ENCODE results near the gene TTLL10. TPM values are rescaled to one million over a fixed set of nuclear protein-coding genes. Genes with fewer than 3 reads are reported as not detected.

TTLL10 gene
- total RNA-seq, 3 donors from 2014 or later: not detected

- H3K4me3 Mint-ChIP-seq: no peak overlapping the region
- peaks cover 10% of the 10 kb centered on the region for H3K4me1 Mint-ChIP-seq (ENCODE audit: low read depth)
- no peaks in the 10 kb centered on the region for H3K36me3 Mint-ChIP-seq (ENCODE audit: insufficient read depth)
- ATAC-seq (no peak), DNase-seq (no peak)
- no peaks in the 10 kb centered on the region for H3K9me3 Mint-ChIP-seq
- H3K27me3 Mint-ChIP-seq (ENCODE audit: low read depth): peaks cover 15% of the 10 kb centered on the region
Observed at GRCh38 chr1:1179346-1179982, 5.8 kb downstream of the TTLL10 start.

GRCh38 chr1:1179983-1180861 is 6.5 kb downstream of the TTLL10 start:
- no peak for ATAC-seq
- no peak overlapping the region for H3K4me3 Mint-ChIP-seq
- no peak for DNase-seq
- no peaks in the 10 kb centered on the region for H3K9me3 Mint-ChIP-seq
- peaks cover 15% of the 10 kb centered on the region for H3K27me3 Mint-ChIP-seq (ENCODE audit: low read depth)
- H3K4me1 Mint-ChIP-seq (ENCODE audit: low read depth): peaks cover 6% of the 10 kb centered on the region
- H3K36me3 Mint-ChIP-seq (ENCODE audit: insufficient read depth): no peaks in the 10 kb centered on the region

DNA sequence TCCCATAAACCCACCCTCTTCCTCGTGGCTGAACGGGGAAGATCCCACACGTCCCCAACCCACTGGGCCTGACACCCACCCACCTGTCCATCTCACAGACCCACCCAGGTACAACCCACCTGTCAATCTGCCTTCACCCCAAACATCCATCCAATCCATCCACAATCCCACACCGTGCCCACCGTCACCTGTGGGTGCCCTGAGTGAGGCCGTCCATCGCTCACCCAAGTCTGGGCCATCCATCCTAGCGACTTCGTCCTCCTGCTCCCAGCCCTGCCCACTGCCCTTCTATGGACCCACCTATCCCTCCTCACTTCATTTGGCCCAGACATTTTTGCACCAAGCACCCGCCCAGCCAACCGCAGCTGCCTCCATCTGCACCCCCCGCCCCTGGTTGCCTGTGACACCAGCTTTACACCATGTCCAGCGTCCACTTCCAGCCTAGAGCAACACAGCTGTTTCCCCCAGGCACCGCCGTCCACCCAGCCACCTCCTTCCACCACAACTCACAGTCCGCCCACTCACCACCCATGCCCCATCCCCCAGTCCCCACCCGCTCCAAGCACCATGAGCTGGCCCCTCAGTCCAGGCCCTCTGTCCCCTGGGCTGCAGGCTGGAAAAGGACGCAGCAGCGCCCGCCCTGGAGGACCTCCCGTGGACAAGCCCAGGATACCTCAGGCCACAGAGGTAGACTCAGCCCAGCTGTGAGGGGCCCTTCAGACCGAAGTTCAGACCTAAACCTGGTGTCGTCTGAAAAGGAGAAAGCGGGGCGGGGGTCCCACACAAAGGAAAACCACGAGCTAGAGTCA is 7.7 kb downstream of the TTLL10 start:
- DNase-seq: no peak
- Mint-ChIP-seq H3K36me3 (ENCODE audit: insufficient read depth) (no peaks in the 10 kb centered on the region), H3K4me3 (no peak overlapping the region), H3K4me1 (ENCODE audit: low read depth) (peaks cover 6% of the 10 kb centered on the region), H3K27me3 (ENCODE audit: low read depth) (peaks cover 15% of the 10 kb centered on the region), H3K9me3 (no peaks in the 10 kb centered on the region)
- no peak for ATAC-seq

DNA sequence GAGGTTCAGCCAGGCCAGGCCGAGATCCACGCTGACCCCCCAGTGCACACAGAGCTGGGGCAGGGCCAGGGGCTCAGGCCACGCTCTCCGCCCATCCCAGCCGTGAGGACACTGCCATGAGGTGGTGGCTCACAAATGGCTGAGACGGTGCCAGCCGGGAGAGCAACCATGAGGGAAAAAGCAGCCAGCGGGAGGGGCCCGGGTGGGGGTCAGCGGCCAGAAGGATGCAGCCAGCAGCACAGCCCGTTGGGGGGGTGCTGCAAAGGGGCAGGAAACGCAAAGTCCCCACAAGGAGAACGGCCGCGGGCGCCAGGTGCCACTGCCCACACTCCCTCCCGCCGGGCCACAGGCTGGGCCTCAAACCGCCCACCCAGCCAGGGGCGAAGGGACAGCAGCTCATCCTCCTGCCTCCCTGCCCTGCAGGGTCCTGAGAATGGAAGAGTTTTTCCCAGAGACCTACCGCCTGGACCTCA is 8.3 kb downstream of the TTLL10 start:
- Mint-ChIP-seq H3K4me1 (ENCODE audit: low read depth) (peaks cover 4% of the 10 kb centered on the region), H3K27me3 (ENCODE audit: low read depth) (peaks cover 12% of the 10 kb centered on the region), H3K9me3 (no peaks in the 10 kb centered on the region), H3K4me3 (no peak overlapping the region), H3K36me3 (ENCODE audit: insufficient read depth) (no peaks in the 10 kb centered on the region)
- ATAC-seq (no peak), DNase-seq (no peak)

GRCh38 chr1:1182491-1183220 is 9.0 kb downstream of the TTLL10 start:
- H3K4me3 Mint-ChIP-seq: no peak overlapping the region
- no peak for DNase-seq
- no peaks in the 10 kb centered on the region for H3K9me3 Mint-ChIP-seq
- no peaks in the 10 kb centered on the region for H3K36me3 Mint-ChIP-seq (ENCODE audit: insufficient read depth)
- H3K4me1 Mint-ChIP-seq (ENCODE audit: low read depth): peaks cover 3% of the 10 kb centered on the region
- ATAC-seq: no peak
- H3K27me3 Mint-ChIP-seq (ENCODE audit: low read depth): peaks cover 12% of the 10 kb centered on the region

DNA sequence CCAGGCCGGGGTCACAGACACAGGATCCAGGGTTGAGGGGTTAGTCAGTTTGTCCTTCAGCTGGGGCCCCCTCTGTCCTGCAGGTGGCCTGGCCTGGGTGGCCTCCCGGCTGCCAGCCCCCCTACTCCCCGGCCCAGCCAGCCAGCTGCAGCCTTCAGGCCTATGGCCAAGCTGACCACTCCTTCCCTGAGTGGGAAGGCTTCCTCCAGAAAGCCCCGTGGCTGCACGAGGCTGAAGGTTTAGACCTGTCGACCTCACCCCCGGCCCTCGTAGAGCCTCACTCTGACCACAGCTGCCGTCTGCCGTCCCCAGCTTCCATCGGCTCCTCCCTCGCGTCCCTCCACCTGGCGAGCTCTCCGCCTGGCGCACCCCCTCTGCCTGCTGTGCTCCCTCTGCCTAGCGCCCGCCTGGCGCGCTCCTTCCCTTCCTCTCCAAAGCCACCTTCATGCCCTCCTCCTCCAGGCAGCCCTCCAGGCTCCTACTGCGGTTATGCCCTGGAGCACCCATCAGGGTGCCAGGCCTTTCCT is 9.6 kb downstream of the TTLL10 start:
- H3K27me3 Mint-ChIP-seq (ENCODE audit: low read depth): peaks cover 12% of the 10 kb centered on the region
- peaks cover 3% of the 10 kb centered on the region for H3K4me1 Mint-ChIP-seq (ENCODE audit: low read depth)
- H3K36me3 Mint-ChIP-seq (ENCODE audit: insufficient read depth): no peaks in the 10 kb centered on the region
- no peaks in the 10 kb centered on the region for H3K9me3 Mint-ChIP-seq
- no peak overlapping the region for H3K4me3 Mint-ChIP-seq
- no peak for DNase-seq
- no peak for ATAC-seq

GRCh38 chr1:1183833-1184775 is 10.4 kb downstream of the TTLL10 start:
- Mint-ChIP-seq H3K36me3 (ENCODE audit: insufficient read depth) (no peaks in the 10 kb centered on the region), H3K4me3 (no peak overlapping the region), H3K27me3 (ENCODE audit: low read depth) (peaks cover 12% of the 10 kb centered on the region), H3K9me3 (no peaks in the 10 kb centered on the region), H3K4me1 (ENCODE audit: low read depth) (peaks cover 3% of the 10 kb centered on the region)
- DNase-seq (no peak), ATAC-seq (no peak)

- Mint-ChIP-seq H3K9me3 (no peaks in the 10 kb centered on the region), H3K4me3 (no peak overlapping the region), H3K27me3 (ENCODE audit: low read depth) (peaks cover 12% of the 10 kb centered on the region), H3K36me3 (ENCODE audit: insufficient read depth) (no peaks in the 10 kb centered on the region), H3K4me1 (ENCODE audit: low read depth) (peaks cover 3% of the 10 kb centered on the region)
- ATAC-seq (no peak), DNase-seq (no peak)
Observed at GRCh38 chr1:1185101-1185765, 11.6 kb downstream of the TTLL10 start.

- H3K4me1 Mint-ChIP-seq (ENCODE audit: low read depth): no peaks in the 10 kb centered on the region
- no peaks in the 10 kb centered on the region for H3K36me3 Mint-ChIP-seq (ENCODE audit: insufficient read depth)
- H3K4me3 Mint-ChIP-seq: no peak overlapping the region
- ATAC-seq (no peak), DNase-seq (no peak)
- H3K9me3 Mint-ChIP-seq: peaks cover 5% of the 10 kb centered on the region
- H3K27me3 Mint-ChIP-seq (ENCODE audit: low read depth): peaks cover 4% of the 10 kb centered on the region
Observed at GRCh38 chr1:1187938-1188337, 14.3 kb downstream of the TTLL10 start.

DNA sequence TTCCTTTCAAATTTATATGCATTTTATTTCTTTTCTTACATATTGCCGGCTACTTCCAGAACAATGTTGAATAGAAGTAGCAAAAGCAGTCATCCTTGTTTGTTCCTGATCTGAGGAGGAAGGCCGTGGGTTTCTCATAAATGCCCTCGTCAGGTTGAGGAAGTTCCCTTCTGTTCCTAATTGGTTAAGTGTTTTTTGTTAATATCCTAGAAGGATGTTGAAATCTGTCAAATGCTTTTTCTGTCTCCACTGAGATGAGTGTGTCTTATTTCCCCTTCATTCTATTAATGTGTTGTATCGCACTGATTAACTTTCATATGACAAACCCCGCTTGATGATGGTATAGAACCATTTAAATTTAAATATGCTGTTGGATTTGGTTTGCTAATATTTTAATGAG is 15.4 kb downstream of the TTLL10 start:
- H3K9me3 Mint-ChIP-seq: peaks cover 5% of the 10 kb centered on the region
- H3K4me3 Mint-ChIP-seq: no peak overlapping the region
- no peaks in the 10 kb centered on the region for H3K27me3 Mint-ChIP-seq (ENCODE audit: low read depth)
- no peak for DNase-seq
- ATAC-seq: no peak
- H3K4me1 Mint-ChIP-seq (ENCODE audit: low read depth): no peaks in the 10 kb centered on the region
- H3K36me3 Mint-ChIP-seq (ENCODE audit: insufficient read depth): no peaks in the 10 kb centered on the region

- Mint-ChIP-seq H3K36me3 (ENCODE audit: insufficient read depth) (no peaks in the 10 kb centered on the region), H3K27me3 (ENCODE audit: low read depth) (no peaks in the 10 kb centered on the region), H3K4me1 (ENCODE audit: low read depth) (no peaks in the 10 kb centered on the region), H3K4me3 (no peak overlapping the region), H3K9me3 (peaks cover 13% of the 10 kb centered on the region)
- ATAC-seq: no peak
- no peak for DNase-seq
Observed at GRCh38 chr1:1191734-1192133, 18.1 kb downstream of the TTLL10 start.

DNA sequence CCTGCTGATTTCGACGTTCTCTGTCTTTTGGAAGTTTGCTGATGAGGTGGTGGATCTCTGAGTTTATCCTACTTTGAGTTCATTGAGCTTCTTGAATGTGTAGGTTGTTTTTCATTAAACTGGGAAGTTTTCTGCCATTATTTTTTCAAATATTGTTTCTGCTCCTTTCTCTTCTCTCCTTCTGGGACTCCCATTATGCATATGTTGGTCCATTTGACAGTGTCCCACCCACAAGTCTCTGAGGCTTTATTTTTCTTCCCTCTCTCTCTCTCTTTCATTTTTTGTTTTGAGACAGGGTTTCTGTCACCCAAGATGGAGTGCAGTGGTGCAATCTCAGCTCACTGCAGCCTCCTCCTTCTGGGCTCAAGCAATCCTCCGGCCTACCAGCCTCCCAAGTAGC is 21.0 kb downstream of the TTLL10 start:
- ATAC-seq: no peak
- no peaks in the 10 kb centered on the region for H3K27me3 Mint-ChIP-seq (ENCODE audit: low read depth)
- no peak for DNase-seq
- H3K9me3 Mint-ChIP-seq: peaks cover 13% of the 10 kb centered on the region
- H3K4me3 Mint-ChIP-seq: no peak overlapping the region
- H3K36me3 Mint-ChIP-seq (ENCODE audit: insufficient read depth): no peaks in the 10 kb centered on the region
- H3K4me1 Mint-ChIP-seq (ENCODE audit: low read depth): peaks cover 2% of the 10 kb centered on the region
